ENCODE data around the gene KLHL13.
"Not testable (repeated sequence)": the region's sequence is repeated elsewhere in the genome, so short reads cannot be mapped to it uniquely, and the experiment has no call there.

GRCh38 chrX:118002417-118002816 lies 114.2 kb downstream of the KLHL13 start:
- not testable (repeated sequence) for TF ChIP-seq ISL1 (CRISPR knock-in tag; IDR thresholded peaks at IDR 0.05); ZFP3 (CRISPR knock-in tag; IDR thresholded peaks at IDR 0.05); ZC3H10 (CRISPR knock-in tag; IDR thresholded peaks at IDR 0.05); BACH2 (CRISPR knock-in tag; IDR thresholded peaks at IDR 0.05; ENCODE audit: borderline replicate concordance); SNAI2 (CRISPR knock-in tag; IDR thresholded peaks at IDR 0.05); ARNTL (CRISPR knock-in tag; IDR thresholded peaks at IDR 0.05; ENCODE audit: borderline replicate concordance, low read depth); CREB5 (CRISPR knock-in tag; IDR thresholded peaks at IDR 0.05; ENCODE audit: low read depth); TOX (CRISPR knock-in tag; IDR thresholded peaks at IDR 0.05; ENCODE audit: borderline replicate concordance); TCF4 (CRISPR knock-in tag; IDR thresholded peaks at IDR 0.05; ENCODE audit: borderline replicate concordance)
- TF ChIP-seq, protein P1, sequence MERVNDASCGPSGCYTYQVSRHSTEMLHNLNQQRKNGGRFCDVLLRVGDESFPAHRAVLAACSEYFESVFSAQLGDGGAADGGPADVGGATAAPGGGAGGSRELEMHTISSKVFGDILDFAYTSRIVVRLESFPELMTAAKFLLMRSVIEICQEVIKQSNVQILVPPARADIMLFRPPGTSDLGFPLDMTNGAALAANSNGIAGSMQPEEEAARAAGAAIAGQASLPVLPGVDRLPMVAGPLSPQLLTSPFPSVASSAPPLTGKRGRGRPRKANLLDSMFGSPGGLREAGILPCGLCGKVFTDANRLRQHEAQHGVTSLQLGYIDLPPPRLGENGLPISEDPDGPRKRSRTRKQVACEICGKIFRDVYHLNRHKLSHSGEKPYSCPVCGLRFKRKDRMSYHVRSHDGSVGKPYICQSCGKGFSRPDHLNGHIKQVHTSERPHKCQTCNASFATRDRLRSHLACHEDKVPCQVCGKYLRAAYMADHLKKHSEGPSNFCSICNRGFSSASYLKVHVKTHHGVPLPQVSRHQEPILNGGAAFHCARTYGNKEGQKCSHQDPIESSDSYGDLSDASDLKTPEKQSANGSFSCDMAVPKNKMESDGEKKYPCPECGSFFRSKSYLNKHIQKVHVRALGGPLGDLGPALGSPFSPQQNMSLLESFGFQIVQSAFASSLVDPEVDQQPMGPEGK (CRISPR knock-in tag; IDR thresholded peaks at IDR 0.05; ENCODE audit: borderline replicate concordance), result not testable (repeated sequence)
